ENCODE results near the gene HOXA6.

The HOXA6 gene

GRCh38 chr7:27189295-27189996 lies 41.9 kb upstream of the HOXA6 start:
- H3K36me3 ChIP-seq (ENCODE audit: insufficient read depth, low read length) = no peaks in the 10 kb centered on the region
- H3K27ac ChIP-seq (ENCODE audit: low read depth, low read length, poor library complexity, severe bottlenecking) = no peak overlapping the region
- no peak overlapping the region for H3K4me2 ChIP-seq (ENCODE audit: low read length)
- no peak overlapping the region for H3K4me3 ChIP-seq (ENCODE audit: low read depth, low read length, poor library complexity, severe bottlenecking)
- H3K9me2 ChIP-seq (ENCODE audit: low read depth, low read length) = no peaks in the 10 kb centered on the region
- H4K20me1 ChIP-seq (ENCODE audit: insufficient read depth, low read length) = no peaks in the 10 kb centered on the region
- no peak overlapping the region for H2AFZ ChIP-seq (ENCODE audit: low read length)
- TF ChIP-seq CTCF (IDR thresholded peaks at IDR 0.05; ENCODE audit: low read length) = no peak
- TF ChIP-seq EZH2 (IDR thresholded peaks at IDR 0.05; ENCODE audit: borderline replicate concordance, low read length) = no peak
- H3K4me1 ChIP-seq (ENCODE audit: insufficient read depth, low read length, severe bottlenecking) = peaks cover 12% of the 10 kb centered on the region
- H3K27me3 ChIP-seq (ENCODE audit: insufficient read depth, low read length) = peaks cover 22% of the 10 kb centered on the region
- no peak overlapping the region for H3K9ac ChIP-seq (ENCODE audit: low read length)
- H3F3A ChIP-seq (ENCODE audit: insufficient read depth, low read length) = no peaks in the 10 kb centered on the region
- no peaks in the 10 kb centered on the region for H3K79me2 ChIP-seq (ENCODE audit: insufficient read depth, low read length)
- H3K9me3 ChIP-seq (ENCODE audit: low read length) = no peaks in the 10 kb centered on the region

GRCh38 chr7:27188386-27189294 lies 41.1 kb upstream of the HOXA6 start:
- Histone ChIP-seq H3K4me2 (ENCODE audit: low read length) (no peak overlapping the region), H3K36me3 (ENCODE audit: insufficient read depth, low read length) (no peaks in the 10 kb centered on the region), H3K4me3 (ENCODE audit: low read depth, low read length, poor library complexity, severe bottlenecking) (no peak overlapping the region), H3K9ac (ENCODE audit: low read length) (no peak overlapping the region), H3K9me3 (ENCODE audit: low read length) (no peaks in the 10 kb centered on the region), H3K27me3 (ENCODE audit: insufficient read depth, low read length) (peaks cover 22% of the 10 kb centered on the region), H3K79me2 (ENCODE audit: insufficient read depth, low read length) (no peaks in the 10 kb centered on the region), H3K9me2 (ENCODE audit: low read depth, low read length) (no peaks in the 10 kb centered on the region), H3F3A (ENCODE audit: insufficient read depth, low read length) (no peaks in the 10 kb centered on the region), H4K20me1 (ENCODE audit: insufficient read depth, low read length) (no peaks in the 10 kb centered on the region), H3K4me1 (ENCODE audit: insufficient read depth, low read length, severe bottlenecking) (peaks cover 18% of the 10 kb centered on the region), H2AFZ (ENCODE audit: low read length) (no peak overlapping the region), H3K27ac (ENCODE audit: low read depth, low read length, poor library complexity, severe bottlenecking) (no peak overlapping the region)
- TF ChIP-seq CTCF (IDR thresholded peaks at IDR 0.05; ENCODE audit: low read length) (no peak), EZH2 (IDR thresholded peaks at IDR 0.05; ENCODE audit: borderline replicate concordance, low read length) (no peak)

- Histone ChIP-seq H3F3A (ENCODE audit: insufficient read depth, low read length) (no peaks in the 10 kb centered on the region), H3K9me2 (ENCODE audit: low read depth, low read length) (no peaks in the 10 kb centered on the region), H3K79me2 (ENCODE audit: insufficient read depth, low read length) (no peaks in the 10 kb centered on the region), H4K20me1 (ENCODE audit: insufficient read depth, low read length) (no peaks in the 10 kb centered on the region), H3K27ac (ENCODE audit: low read depth, low read length, poor library complexity, severe bottlenecking) (no peak overlapping the region), H3K36me3 (ENCODE audit: insufficient read depth, low read length) (no peaks in the 10 kb centered on the region), H3K4me3 (ENCODE audit: low read depth, low read length, poor library complexity, severe bottlenecking) (no peak overlapping the region), H2AFZ (ENCODE audit: low read length) (no peak overlapping the region), H3K27me3 (ENCODE audit: insufficient read depth, low read length) (peaks cover 22% of the 10 kb centered on the region), H3K4me2 (ENCODE audit: low read length) (no peak overlapping the region), H3K9me3 (ENCODE audit: low read length) (no peaks in the 10 kb centered on the region), H3K4me1 (ENCODE audit: insufficient read depth, low read length, severe bottlenecking) (peaks cover 17% of the 10 kb centered on the region), H3K9ac (ENCODE audit: low read length) (no peak overlapping the region)
- no peak for TF ChIP-seq EZH2 (IDR thresholded peaks at IDR 0.05; ENCODE audit: borderline replicate concordance, low read length)
- no peak for TF ChIP-seq CTCF (IDR thresholded peaks at IDR 0.05; ENCODE audit: low read length)
Measured at GRCh38 chr7:27187475-27188385, 40.2 kb upstream of the HOXA6 start.
